ENCODE measurements around the gene SHB. TPM values are rescaled to one million over a fixed set of nuclear protein-coding genes. Genes with fewer than 3 reads are reported as not detected.

The SHB gene
- total and polyA plus RNA-seq, 8 donors, result 3.5 to 37.7 (median 8.5) TPM

DNA sequence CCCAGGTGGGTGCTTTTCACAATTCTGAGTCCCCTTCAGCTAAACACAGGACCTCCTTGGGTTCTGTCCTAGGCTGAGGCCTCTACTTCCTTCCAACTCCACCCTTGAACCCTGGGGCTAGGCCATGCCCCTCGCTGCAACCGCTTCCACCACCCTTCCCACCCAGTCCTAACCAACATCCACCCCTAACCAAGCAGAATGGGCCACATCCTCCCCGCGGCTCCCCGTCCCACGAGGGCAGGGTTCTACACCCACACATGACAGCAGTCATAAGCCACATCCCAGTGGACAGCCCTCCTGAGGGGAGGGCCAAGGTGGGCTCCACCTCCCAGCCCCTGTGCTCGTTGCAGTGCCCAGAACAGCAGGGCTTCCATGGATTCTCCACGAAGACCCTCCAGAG lies 65.8 kb downstream of the SHB start:
- intact Hi-C loops (cut with DNase I; ENCODE audit: low total_unique reads), result no loop called here
- H3K4me1 ChIP-seq, result peaks cover 22 to 58% (median 40%) of the 10 kb centered on the region in 4 donors
- no peak for TF ChIP-seq POLR2A (IDR thresholded peaks at IDR 0.05)
- TF ChIP-seq EP300 (IDR thresholded peaks at IDR 0.05), result no peak
- TF ChIP-seq POLR2AphosphoS5 (IDR thresholded peaks at IDR 0.05), result no peak
- TF ChIP-seq, protein P1, sequence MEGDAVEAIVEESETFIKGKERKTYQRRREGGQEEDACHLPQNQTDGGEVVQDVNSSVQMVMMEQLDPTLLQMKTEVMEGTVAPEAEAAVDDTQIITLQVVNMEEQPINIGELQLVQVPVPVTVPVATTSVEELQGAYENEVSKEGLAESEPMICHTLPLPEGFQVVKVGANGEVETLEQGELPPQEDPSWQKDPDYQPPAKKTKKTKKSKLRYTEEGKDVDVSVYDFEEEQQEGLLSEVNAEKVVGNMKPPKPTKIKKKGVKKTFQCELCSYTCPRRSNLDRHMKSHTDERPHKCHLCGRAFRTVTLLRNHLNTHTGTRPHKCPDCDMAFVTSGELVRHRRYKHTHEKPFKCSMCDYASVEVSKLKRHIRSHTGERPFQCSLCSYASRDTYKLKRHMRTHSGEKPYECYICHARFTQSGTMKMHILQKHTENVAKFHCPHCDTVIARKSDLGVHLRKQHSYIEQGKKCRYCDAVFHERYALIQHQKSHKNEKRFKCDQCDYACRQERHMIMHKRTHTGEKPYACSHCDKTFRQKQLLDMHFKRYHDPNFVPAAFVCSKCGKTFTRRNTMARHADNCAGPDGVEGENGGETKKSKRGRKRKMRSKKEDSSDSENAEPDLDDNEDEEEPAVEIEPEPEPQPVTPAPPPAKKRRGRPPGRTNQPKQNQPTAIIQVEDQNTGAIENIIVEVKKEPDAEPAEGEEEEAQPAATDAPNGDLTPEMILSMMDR (IDR thresholded peaks at IDR 0.05), result no peak
- H3K27ac ChIP-seq, result no peak overlapping the region
- H3K9me3 ChIP-seq, result no peaks in the 10 kb centered on the region
- no peaks in the 10 kb centered on the region for H3K27me3 ChIP-seq
- no peak overlapping the region for H3K4me3 ChIP-seq
- WGBS, 5 donors, result 76 to 80% (median 77%) methylated on average over 8 of the region's 8 CpGs
- no peak for DNase-seq
- H3K36me3 ChIP-seq, result peaks cover 0 to 15% (median 4%) of the 10 kb centered on the region in 4 donors

DNA sequence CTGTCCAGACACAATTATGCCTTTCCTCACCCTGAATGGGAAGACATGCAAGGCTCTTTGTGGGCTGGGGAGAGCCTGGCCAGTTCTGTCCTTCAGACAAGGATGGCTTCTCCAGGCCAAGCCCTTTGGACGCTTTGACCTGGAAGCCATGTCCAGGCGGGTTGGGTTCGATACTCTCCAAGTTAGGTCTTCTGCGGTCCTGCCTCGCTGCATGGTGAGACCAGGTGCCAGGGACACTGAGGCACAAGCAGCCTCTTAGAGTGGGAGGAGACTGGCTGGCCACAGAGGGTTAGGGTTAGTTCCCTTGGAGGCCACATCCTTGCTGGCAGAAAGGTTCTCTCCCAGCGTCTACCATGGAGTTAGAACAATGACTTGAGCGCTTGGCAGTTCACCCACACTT lies 67.6 kb downstream of the SHB start:
- Histone ChIP-seq H3K36me3 (peaks cover 0 to 15% (median 4%) of the 10 kb centered on the region in 4 donors), H3K4me3 (no peak overlapping the region), H3K9me3 (no peaks in the 10 kb centered on the region), H3K27ac (no peak overlapping the region), H3K4me1 (peaks cover 16 to 42% (median 28%) of the 10 kb centered on the region in 4 donors), H3K27me3 (no peaks in the 10 kb centered on the region)
- no peak for TF ChIP-seq POLR2AphosphoS5 (IDR thresholded peaks at IDR 0.05)
- TF ChIP-seq EP300 (IDR thresholded peaks at IDR 0.05), result no peak
- no peak for TF ChIP-seq POLR2A (IDR thresholded peaks at IDR 0.05)
- TF ChIP-seq, protein P1 (IDR thresholded peaks at IDR 0.05), result no peak
- whole genome bisulfite sequencing, 5 donors, result 71 to 98% (median 84%) methylated on average over 2 to 7 of the region's 7 CpGs
- intact Hi-C loops (cut with DNase I; ENCODE audit: low total_unique reads), result no loop called here
- DNase-seq, result no peak

DNA sequence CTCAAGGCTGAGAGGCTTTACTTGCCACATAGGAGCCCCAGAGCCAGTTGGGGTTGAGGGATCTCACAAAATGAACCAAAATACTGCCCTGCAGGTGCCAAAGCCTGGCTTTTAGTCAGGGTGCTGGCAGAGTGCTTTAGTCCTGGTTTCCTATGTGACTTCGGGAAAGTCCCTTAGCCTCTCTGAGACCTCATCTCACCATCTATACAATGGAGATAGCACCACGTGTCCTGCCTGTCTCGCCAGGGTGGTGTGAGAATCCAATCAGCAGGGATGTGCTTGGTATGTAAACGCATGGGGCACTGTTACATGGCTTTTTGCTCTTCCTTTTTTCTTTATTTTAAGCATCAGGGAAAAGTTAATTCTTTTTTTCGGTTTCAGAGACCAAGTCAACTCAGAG lies 68.3 kb downstream of the SHB start:
- Histone ChIP-seq H3K27ac (no peak overlapping the region), H3K27me3 (no peaks in the 10 kb centered on the region), H3K36me3 (peaks cover 0 to 15% (median 4%) of the 10 kb centered on the region in 4 donors), H3K9me3 (no peaks in the 10 kb centered on the region), H3K4me3 (no peak overlapping the region), H3K4me1 (peaks cover 9 to 37% (median 23%) of the 10 kb centered on the region in 4 donors)
- intact Hi-C loops (cut with DNase I; ENCODE audit: low total_unique reads), result no loop called here
- 80 to 92% (median 90%) methylated on average over 5 of the region's 5 CpGs for WGBS, 5 donors
- no peak for DNase-seq
- TF ChIP-seq, protein P1 (IDR thresholded peaks at IDR 0.05), result no peak
- TF ChIP-seq EP300 (IDR thresholded peaks at IDR 0.05), result no peak
- TF ChIP-seq POLR2AphosphoS5 (IDR thresholded peaks at IDR 0.05), result no peak
- no peak for TF ChIP-seq POLR2A (IDR thresholded peaks at IDR 0.05)

DNA sequence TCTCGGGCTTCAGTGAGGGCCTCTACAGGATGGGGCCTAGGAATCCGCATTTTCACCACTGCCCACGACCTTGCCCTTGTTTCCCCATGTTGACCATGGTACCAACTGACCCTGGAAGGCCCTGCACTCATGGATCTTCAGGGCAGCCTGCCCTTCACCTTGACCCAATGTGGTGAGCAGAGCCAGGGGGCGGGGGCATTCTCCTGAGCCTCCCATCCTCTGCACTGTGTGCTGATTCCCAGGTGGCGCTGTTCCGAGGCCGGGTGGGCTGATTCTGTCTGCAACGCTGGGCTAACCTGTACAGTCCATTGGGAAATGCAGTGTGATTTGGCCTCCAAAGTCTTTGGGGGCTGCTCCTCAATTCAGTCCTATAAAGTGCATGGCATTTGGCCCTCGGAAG lies 68.7 kb downstream of the SHB start:
- WGBS, 5 donors, result 87 to 98% (median 95%) methylated on average over 4 to 9 of the region's 9 CpGs
- peaks cover 0 to 15% (median 4%) of the 10 kb centered on the region in 4 donors for H3K36me3 ChIP-seq
- intact Hi-C loops (cut with DNase I; ENCODE audit: low total_unique reads), result no loop called here
- H3K27ac ChIP-seq, result no peak overlapping the region
- H3K4me3 ChIP-seq, result no peak overlapping the region
- DNase-seq, result no peak
- H3K9me3 ChIP-seq, result no peaks in the 10 kb centered on the region
- peaks cover 8 to 37% (median 22%) of the 10 kb centered on the region in 4 donors for H3K4me1 ChIP-seq
- no peaks in the 10 kb centered on the region for H3K27me3 ChIP-seq
- no peak for TF ChIP-seq POLR2A (IDR thresholded peaks at IDR 0.05)
- no peak for TF ChIP-seq POLR2AphosphoS5 (IDR thresholded peaks at IDR 0.05)
- TF ChIP-seq EP300 (IDR thresholded peaks at IDR 0.05), result no peak
- TF ChIP-seq, protein P1 (IDR thresholded peaks at IDR 0.05), result no peak
